Activated CD8-positive, alpha-beta memory T cell treated with anti-CD3 and anti-CD28 coated beads for 36 hours (primary cell): ENCODE results near the gene ZBTB38. TPM values are rescaled to one million over a fixed set of nuclear protein-coding genes. Genes with fewer than 3 reads are reported as not detected.

Source experiments
- CTCF ChIA-PET: fragments of 350-600 bp; sonication (Branson Sonifier 250); formaldehyde crosslinking; loops from one replicate; lab custom pipeline; 2021; ENCODE audit warnings: antibody characterized with exemption; lab: Charles Lee
- POLR2A ChIA-PET: fragments of 350-600 bp; sonication (Branson Sonifier 250); formaldehyde crosslinking; loops from one replicate; lab custom pipeline; 2021; ENCODE audit warnings: antibody characterized with exemption; lab: Charles Lee
- total RNA-seq, 2 experiments: library from RNA; stranded (reverse); gene quantifications; one replicate each; pipeline ENCODE4 v1.2.3, GENCODE V29; 2021

ZBTB38 gene
- total RNA-seq, 2 experiments from 2014 or later: 56.6 to 57.0 TPM

GRCh38 chr3:141406265-141406664 is 38.0 kb downstream of the ZBTB38 start:
- POLR2A ChIA-PET: interaction anchor here (0.7 to 1.4 kb wide), 3 partner anchors 15 to 36 kb away, joined by 4 read pairs; no protein-coding TSS in a partner anchor

GRCh38 chr3:141407047-141407446 is 38.7 kb downstream of the ZBTB38 start:
- ChIA-PET CTCF (interaction anchor here (1.3 kb wide), 2 partner anchors 33 to 46 kb away, joined by 4 to 7 read pairs; no protein-coding TSS in a partner anchor), POLR2A (interaction anchor here (0.9 kb wide), 2 partner anchors 16 to 34 kb away, joined by 3 to 4 read pairs; no protein-coding TSS in a partner anchor)

More at GRCh38 chr3:141406265-141406664, 38.0 kb downstream of the ZBTB38 start:
- CTCF ChIA-PET: interaction anchor here (1.3 kb wide), 2 partner anchors 33 to 46 kb away, joined by 4 to 7 read pairs; no protein-coding TSS in a partner anchor

- ChIA-PET POLR2A (interaction anchor here (0.7 kb wide), 1 partner anchor 425 kb away, joined by 3 read pairs; no protein-coding TSS in a partner anchor), CTCF (interaction anchor here (0.6 to 1.2 kb wide), 2 partner anchors 23 to 34 kb away, joined by 3 read pairs; no protein-coding TSS in a partner anchor)
These were observed 39.5 kb downstream of the ZBTB38 start for GRCh38 chr3:141407825-141408224.

DNA sequence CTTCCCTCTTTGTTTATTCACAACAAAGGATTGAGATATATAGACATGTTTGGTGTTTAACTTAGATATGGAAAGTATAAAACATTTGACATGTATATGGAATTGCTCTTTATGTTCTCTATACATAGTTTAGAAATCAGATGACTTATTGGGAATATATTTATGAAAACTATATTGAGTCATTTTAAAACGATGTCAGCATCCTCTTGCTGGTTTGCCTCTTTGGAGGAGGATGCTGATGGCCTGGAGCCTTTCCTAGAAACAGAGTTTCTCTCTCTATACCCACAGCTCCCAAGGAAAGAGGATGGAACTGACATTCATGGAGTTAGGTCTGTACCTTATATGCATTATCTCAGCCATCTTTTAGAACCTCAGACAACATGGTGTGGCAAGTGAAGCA is 40.3 kb downstream of the ZBTB38 start:
- CTCF ChIA-PET: interaction anchor here (0.6 to 1.2 kb wide), 2 partner anchors 23 to 33 kb away, joined by 3 read pairs; no protein-coding TSS in a partner anchor
- POLR2A ChIA-PET: interaction anchor here (0.7 kb wide), 1 partner anchor 424 kb away, joined by 3 read pairs; no protein-coding TSS in a partner anchor

DNA sequence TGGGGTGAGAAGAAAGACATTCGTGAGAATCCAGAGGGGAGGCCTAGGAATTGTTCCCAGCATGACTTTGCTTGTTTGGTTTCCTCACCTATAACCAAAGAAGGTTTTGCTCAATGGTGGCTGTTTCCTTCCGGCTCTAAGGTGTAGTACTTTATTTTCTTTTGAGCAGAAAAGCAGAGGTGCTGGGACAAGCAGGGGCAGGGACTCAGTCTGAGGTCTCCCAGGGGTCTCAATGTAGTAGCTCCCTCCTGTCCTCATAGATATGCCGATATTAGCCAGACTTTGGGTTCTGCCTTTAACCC is 41.6 kb downstream of the ZBTB38 start:
- ChIA-PET POLR2A (no interaction called here), CTCF (no interaction called here)

DNA sequence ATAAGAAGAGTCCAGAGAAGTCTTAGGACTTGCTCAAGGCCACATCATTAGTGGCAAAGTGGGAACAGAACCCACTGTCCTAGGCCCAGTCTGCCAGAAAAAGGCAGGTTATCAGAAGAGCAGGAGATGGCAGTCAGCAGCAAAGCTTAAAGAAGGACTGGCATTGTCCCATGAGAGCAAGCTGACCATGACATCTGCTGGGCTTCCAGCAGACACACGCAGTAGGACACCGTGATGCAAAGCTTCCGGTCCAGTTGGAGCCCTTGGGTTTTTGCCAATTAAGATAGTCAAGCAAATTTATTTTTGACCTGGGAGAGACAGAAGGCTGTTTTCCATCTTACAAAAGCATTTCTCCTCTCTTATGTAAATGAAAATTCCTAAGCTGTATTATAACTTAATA is 42.1 kb downstream of the ZBTB38 start:
- ChIA-PET POLR2A (interaction anchor here (0.5 kb wide), 1 partner anchor 30 kb away, joined by 9 read pairs; no protein-coding TSS in a partner anchor), CTCF (interaction anchor here (1.0 kb wide), 1 partner anchor 32 kb away, joined by 4 read pairs; no protein-coding TSS in a partner anchor)

DNA sequence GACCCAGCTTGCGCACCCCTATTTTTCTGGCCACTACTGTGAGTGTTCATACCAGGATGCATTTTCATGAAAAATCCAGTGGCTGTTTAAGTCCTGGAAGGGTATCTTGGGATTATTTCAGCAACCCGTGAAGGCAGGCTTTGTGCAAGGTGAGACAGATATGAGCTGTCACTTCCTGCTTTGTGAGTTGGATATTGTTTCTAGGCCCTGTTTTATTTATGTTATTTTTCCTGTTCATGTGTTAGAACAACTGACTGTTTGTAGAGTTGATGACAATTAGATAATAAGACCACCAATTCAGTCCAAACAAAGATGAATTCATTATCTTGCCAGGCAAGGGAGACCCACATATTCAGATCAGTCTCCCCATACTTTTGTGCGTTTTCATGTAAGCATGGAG is 42.5 kb downstream of the ZBTB38 start:
- ChIA-PET CTCF (interaction anchor here (1.0 kb wide), 1 partner anchor 31 kb away, joined by 4 read pairs; no protein-coding TSS in a partner anchor), POLR2A (interaction anchor here (0.5 kb wide), 1 partner anchor 30 kb away, joined by 9 read pairs; no protein-coding TSS in a partner anchor)

GRCh38 chr3:141411251-141411771 is 43.0 kb downstream of the ZBTB38 start:
- ChIA-PET CTCF (interaction anchor here (0.9 to 2.2 kb wide), 6 partner anchors 8 to 100 kb away, joined by 3 to 10 read pairs (median 5); no protein-coding TSS in a partner anchor), POLR2A (interaction anchor here (0.5 to 1.2 kb wide), 3 partner anchors 23 to 32 kb away, joined by 3 to 9 read pairs (median 4); no protein-coding TSS in a partner anchor)

DNA sequence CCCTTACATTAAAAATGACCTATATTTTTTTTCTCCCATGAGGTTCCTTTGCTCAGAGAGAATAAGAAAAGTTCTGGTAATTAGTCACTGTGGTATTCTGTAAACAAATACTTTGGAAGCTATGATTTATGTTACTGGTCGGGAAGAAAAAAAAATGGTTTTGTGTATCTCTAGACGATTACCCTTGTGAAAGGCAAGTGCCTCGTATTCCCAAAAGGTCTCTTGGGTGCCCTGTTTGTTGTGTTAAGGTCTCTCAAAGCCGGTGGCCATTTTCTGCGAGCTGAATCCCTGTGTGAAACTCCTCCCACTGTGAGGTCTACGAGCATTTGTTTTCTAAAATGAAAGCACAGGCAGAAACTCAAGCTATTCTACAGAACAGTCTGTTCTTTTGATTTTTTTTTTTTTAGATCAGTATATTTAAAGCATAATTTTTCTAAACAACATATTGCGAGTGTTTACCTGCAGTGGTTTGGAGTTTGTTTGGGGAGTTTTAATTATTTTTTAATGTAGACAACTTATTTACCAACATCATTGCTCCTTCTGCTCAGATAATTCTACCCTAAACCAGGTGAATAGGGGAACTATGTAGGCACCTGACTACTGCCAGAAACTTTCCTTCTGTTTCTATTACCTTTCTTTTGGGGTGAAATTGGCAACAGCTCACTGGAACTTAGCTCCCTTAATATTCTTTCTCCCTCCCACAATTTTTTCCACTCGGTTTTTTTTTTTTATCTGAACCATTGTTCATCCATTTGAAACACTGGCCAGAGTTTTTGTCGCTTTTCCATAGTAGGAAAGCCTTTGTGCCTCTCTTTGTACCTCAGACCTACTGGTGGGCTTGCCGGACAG is 44.0 kb downstream of the ZBTB38 start:
- POLR2A ChIA-PET: interaction anchor here (0.7 to 1.2 kb wide), 4 partner anchors 12 to 39 kb away, joined by 3 to 4 read pairs (median 3); no protein-coding TSS in a partner anchor
- CTCF ChIA-PET: interaction anchor here (0.9 to 2.2 kb wide), 6 partner anchors 9 to 101 kb away, joined by 3 to 10 read pairs (median 4); no protein-coding TSS in a partner anchor

GRCh38 chr3:141412936-141413354 is 44.6 kb downstream of the ZBTB38 start:
- ChIA-PET CTCF (interaction anchor here (0.9 to 2.2 kb wide), 7 partner anchors 9 to 101 kb away, joined by 3 to 10 read pairs (median 4); partner anchors contain the start of gene RASA2), POLR2A (interaction anchor here (0.7 to 1.2 kb wide), 7 partner anchors 11 to 101 kb away, joined by 3 to 6 read pairs (median 3); no protein-coding TSS in a partner anchor)

DNA sequence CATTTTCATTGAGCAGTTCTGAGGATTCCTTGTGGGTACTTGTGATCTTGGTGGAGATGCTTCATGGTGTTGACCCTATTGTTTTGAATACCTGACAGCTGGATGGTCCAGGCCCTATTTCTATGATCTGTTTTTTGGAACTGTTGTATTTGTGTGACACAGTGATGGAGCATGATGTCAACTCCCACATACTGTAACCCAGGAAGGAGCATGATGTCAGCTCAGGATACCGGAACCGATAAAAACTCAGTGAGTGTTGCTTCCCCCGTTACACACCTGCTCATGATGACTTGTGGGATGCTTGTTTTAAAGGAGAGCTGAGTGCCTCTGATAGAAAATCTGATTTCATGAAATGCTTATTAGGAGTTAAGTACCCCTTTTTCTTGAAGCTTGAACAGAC is 45.1 kb downstream of the ZBTB38 start:
- ChIA-PET CTCF (interaction anchor here (0.9 to 2.2 kb wide), 5 partner anchors 10 to 73 kb away, joined by 3 to 10 read pairs (median 4); partner anchors contain the start of gene RASA2), POLR2A (interaction anchor here (0.5 to 1.1 kb wide), 6 partner anchors 11 to 101 kb away, joined by 3 to 6 read pairs (median 3); no protein-coding TSS in a partner anchor)

GRCh38 chr3:141413801-141414689 is 45.7 kb downstream of the ZBTB38 start:
- CTCF ChIA-PET: interaction anchor here (1.0 to 2.2 kb wide), 5 partner anchors 10 to 72 kb away, joined by 3 to 10 read pairs (median 4); partner anchors contain the start of gene RASA2
- POLR2A ChIA-PET: interaction anchor here (0.5 to 1.1 kb wide), 6 partner anchors 12 to 102 kb away, joined by 3 to 6 read pairs (median 3); no protein-coding TSS in a partner anchor

GRCh38 chr3:141414800-141415462 is 46.6 kb downstream of the ZBTB38 start:
- CTCF ChIA-PET: interaction anchor here (1.0 to 1.3 kb wide), 2 partner anchors 11 to 27 kb away, joined by 3 to 4 read pairs; no protein-coding TSS in a partner anchor
- POLR2A ChIA-PET: no interaction called here

DNA sequence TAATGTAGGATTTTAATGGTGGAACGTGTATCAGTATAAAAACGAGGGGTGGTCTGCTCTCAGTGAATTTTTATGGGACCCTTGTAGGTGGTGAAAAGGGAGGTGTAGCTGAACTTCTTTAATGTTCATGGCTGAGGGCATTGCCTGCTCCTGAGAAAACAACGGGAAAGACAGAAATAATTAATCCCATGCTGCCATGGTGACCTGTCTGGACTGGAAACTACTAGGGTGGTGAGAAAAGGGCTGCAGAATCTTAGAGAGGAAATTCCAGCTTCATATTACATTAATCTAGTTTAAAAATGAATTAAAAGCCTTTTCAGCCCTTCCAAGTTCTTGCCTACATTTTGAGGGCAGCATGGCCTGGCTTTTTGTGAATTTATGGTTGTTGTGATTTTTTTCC is 47.6 kb downstream of the ZBTB38 start:
- CTCF ChIA-PET: no interaction called here
- POLR2A ChIA-PET: no interaction called here
